Measurements from ENCODE around the gene CA14. TPM values are rescaled to one million over a fixed set of nuclear protein-coding genes. Genes with fewer than 3 reads are reported as not detected.
A peak's percentile ranks its signal among the peaks of the same experiment; 100 is the strongest.
"Not testable (repeated sequence)": the region's sequence is repeated elsewhere in the genome, so short reads cannot be mapped to it uniquely, and the experiment has no call there.

CA14 gene
- total RNA-seq, result not detected in 2 replicates

- Histone ChIP-seq H3K36me3 (ENCODE audit: control insufficient read depth, insufficient read depth, low read length) (no peaks in the 10 kb centered on the region), H3K27me3 (ENCODE audit: control insufficient read depth, insufficient read depth, low read length) (peaks cover 23% of the 10 kb centered on the region), H3K4me3 (ENCODE audit: low read depth, low read length) (no peak within 1 kb of the TSS)
- TF ChIP-seq CTCF (IDR thresholded peaks at IDR 0.05; ENCODE audit: insufficient read depth, low read length, poor library complexity, severe bottlenecking), result no peak
- no peak for DNase-seq (ENCODE audit: low read depth)
Observed at GRCh38 chr1:150257624-150258585, at the start of gene CA14. CA14 (plus strand) TSS chr1:150257774; CDS start chr1:150258129, 355 bp downstream.

- not testable (repeated sequence) for H3K36me3 ChIP-seq (ENCODE audit: control insufficient read depth, insufficient read depth, low read length); H3K27me3 ChIP-seq (ENCODE audit: control insufficient read depth, insufficient read depth, low read length); DNase-seq (ENCODE audit: low read depth); H3K4me3 ChIP-seq (ENCODE audit: low read depth, low read length)
Observed at GRCh38 chr1:150208460-150208859, 49.1 kb upstream of the CA14 start.

- Histone ChIP-seq H3K36me3 (ENCODE audit: control insufficient read depth, insufficient read depth, low read length) (no peaks in the 10 kb centered on the region), H3K27me3 (ENCODE audit: control insufficient read depth, insufficient read depth, low read length) (no peaks in the 10 kb centered on the region), H3K4me3 (ENCODE audit: low read depth, low read length) (no peak overlapping the region)
- no peak for DNase-seq (ENCODE audit: low read depth)
- no peak for TF ChIP-seq CTCF (IDR thresholded peaks at IDR 0.05; ENCODE audit: insufficient read depth, low read length, poor library complexity, severe bottlenecking)
Observed at GRCh38 chr1:150210091-150210490, 47.5 kb upstream of the CA14 start.

- TF ChIP-seq CTCF (IDR thresholded peaks at IDR 0.05; ENCODE audit: insufficient read depth, low read length, poor library complexity, severe bottlenecking), result no peak
- no peaks in the 10 kb centered on the region for H3K36me3 ChIP-seq (ENCODE audit: control insufficient read depth, insufficient read depth, low read length)
- no peak for DNase-seq (ENCODE audit: low read depth)
- no peaks in the 10 kb centered on the region for H3K27me3 ChIP-seq (ENCODE audit: control insufficient read depth, insufficient read depth, low read length)
- H3K4me3 ChIP-seq (ENCODE audit: low read depth, low read length), result no peak overlapping the region
Observed at GRCh38 chr1:150210706-150211105, 46.9 kb upstream of the CA14 start.

- no peak overlapping the region for H3K4me3 ChIP-seq (ENCODE audit: low read depth, low read length)
- no peak for TF ChIP-seq CTCF (IDR thresholded peaks at IDR 0.05; ENCODE audit: insufficient read depth, low read length, poor library complexity, severe bottlenecking)
- DNase-seq (ENCODE audit: low read depth), result no peak
Observed at GRCh38 chr1:150212070-150212469, 45.5 kb upstream of the CA14 start.

GRCh38 chr1:150213170-150214098 is 44.1 kb upstream of the CA14 start:
- no peaks in the 10 kb centered on the region for H3K27me3 ChIP-seq (ENCODE audit: control insufficient read depth, insufficient read depth, low read length)
- H3K4me3 ChIP-seq (ENCODE audit: low read depth, low read length), result peak overlapping the region; percentile 36
- TF ChIP-seq CTCF (IDR thresholded peaks at IDR 0.05; ENCODE audit: insufficient read depth, low read length, poor library complexity, severe bottlenecking), result peak; percentile 53
- peak; percentile 63 for DNase-seq (ENCODE audit: low read depth)
- H3K36me3 ChIP-seq (ENCODE audit: control insufficient read depth, insufficient read depth, low read length), result no peaks in the 10 kb centered on the region

More at GRCh38 chr1:150212070-150212469, 45.5 kb upstream of the CA14 start:
- Histone ChIP-seq H3K36me3 (ENCODE audit: control insufficient read depth, insufficient read depth, low read length) (no peaks in the 10 kb centered on the region), H3K27me3 (ENCODE audit: control insufficient read depth, insufficient read depth, low read length) (no peaks in the 10 kb centered on the region)

GRCh38 chr1:150214099-150214756 is 43.3 kb upstream of the CA14 start:
- not testable (repeated sequence) for DNase-seq (ENCODE audit: low read depth); H3K27me3 ChIP-seq (ENCODE audit: control insufficient read depth, insufficient read depth, low read length); H3K36me3 ChIP-seq (ENCODE audit: control insufficient read depth, insufficient read depth, low read length)
- H3K4me3 ChIP-seq (ENCODE audit: low read depth, low read length), result peak overlapping the region; percentile 36

- not testable (repeated sequence) for H3K27me3 ChIP-seq (ENCODE audit: control insufficient read depth, insufficient read depth, low read length); H3K4me3 ChIP-seq (ENCODE audit: low read depth, low read length); DNase-seq (ENCODE audit: low read depth); H3K36me3 ChIP-seq (ENCODE audit: control insufficient read depth, insufficient read depth, low read length)
Observed at GRCh38 chr1:150215855-150216254, 41.7 kb upstream of the CA14 start.
